Esophagus squamous epithelium (tissue), 4 donors: ENCODE data around the gene LONP2.

ENCODE experiments used
- CTCF ChIP-seq, 6 experiments: fragments of 450-650 bp in 4 of 6; fragments of 200-600 bp in 2 of 6; sonication (generic) in 2 of 6; IDR thresholded peaks; one replicate each; pipeline ENCODE4 v1.5.1; 2016 to 2019; ENCODE audit warnings: antibody characterized with exemption in 6 of 6, mild to moderate bottlenecking in 4 of 6, moderate library complexity in 4 of 6
- POLR2A ChIP-seq, 4 donors: fragments of 450-650 bp; IDR thresholded peaks; one replicate each; pipeline ENCODE4 v1.6.1; 2017; ENCODE audit warnings: antibody characterized with exemption in 4 of 4, mild to moderate bottlenecking in 4 of 4, moderate library complexity in 3 of 4

GRCh38 chr16:48194828-48195556 is 49.1 kb upstream of the LONP2 start:
- TF ChIP-seq POLR2A (IDR thresholded peaks at IDR 0.05) = no peak
- TF ChIP-seq CTCF (IDR thresholded peaks at IDR 0.05) = no peak
